AG04450 (cell line): ENCODE results near the gene TTC5. TPM values are rescaled to one million over a fixed set of nuclear protein-coding genes. Genes with fewer than 3 reads are reported as not detected.

ENCODE experiments used
- CTCF ChIA-PET: fragments of 300-600, 350-600 bp; formaldehyde crosslinking; extraction: SDS; loops from one replicate; lab custom pipeline; 2022; ENCODE audit warnings: antibody characterized with exemption, inconsistent platforms; lab: Charles Lee
- POLR2A ChIA-PET: fragments of 350-600 bp; formaldehyde crosslinking; extraction: SDS; loops from one replicate; lab custom pipeline; 2021; ENCODE audit warnings: antibody characterized with exemption, inconsistent platforms; lab: Yijun Ruan, JAX
- DNase-seq: peaks from one replicate; pipeline ENCODE4 v3.0.0-alpha.2; 2011; ENCODE audit warnings: low read depth, low spot score
- H3K27ac ChIP-seq: one replicate; pipeline ENCODE4 v1.5.1; 2012; ENCODE audit warnings: low read depth, low read length, control low read depth
- H3K27me3 ChIP-seq: one replicate; pipeline ENCODE4 v1.6.0; 2012; ENCODE audit warnings: low read length; ENCODE audit not compliant: control insufficient read depth, insufficient read depth
- H3K4me3 ChIP-seq: 2 replicates; pipeline ENCODE4 v1.5.1; 2011; ENCODE audit warnings: mild to moderate bottlenecking, low read depth, low read length, control low read depth
- H3K9me3 ChIP-seq: 2 replicates; pipeline ENCODE4 v1.5.1; 2012; ENCODE audit warnings: low read length; ENCODE audit not compliant: control insufficient read depth, insufficient read depth
- polyA plus RNA-seq: library from polyadenylated mRNA; depleted of rRNA; stranded (reverse); fragments of >200 nt; gene quantifications from 2 replicates; pipeline ENCODE4 v1.2.3, GENCODE V29; 2011
- TF ChIP-seq, protein P1 (sequence below): IDR thresholded peaks from 2 replicates; pipeline ENCODE4 v1.5.1; 2011; ENCODE audit warnings: low read depth, low read length, control low read depth, inconsistent platforms

TTC5 gene
- polyA plus RNA-seq, 1 experiment: 23.5 TPM

DNA sequence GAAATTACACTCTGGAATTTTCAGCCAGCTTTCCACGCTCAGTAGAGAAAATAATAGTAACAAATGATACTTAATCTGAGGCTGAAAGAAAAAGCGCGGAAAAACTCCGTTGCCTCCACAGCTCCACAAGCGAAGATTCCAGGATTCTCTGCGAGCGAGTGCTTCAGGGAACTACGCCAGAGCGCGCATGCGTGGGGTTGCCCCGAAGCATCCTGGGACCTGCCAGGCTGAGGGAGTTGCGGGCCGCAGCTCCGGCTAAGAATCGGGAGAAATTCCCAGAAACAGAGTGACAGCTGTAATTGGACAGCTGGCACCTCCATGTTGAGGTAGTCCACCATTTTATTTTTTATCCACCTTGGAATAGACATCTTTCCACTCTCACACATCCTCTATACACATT is 12.0 kb upstream of the TTC5 start:
- CTCF ChIA-PET: interaction anchor here (1.3 to 3.4 kb wide), 2 partner anchors 10 to 12 kb away, joined by 5 to 32 read pairs; no protein-coding TSS in a partner anchor
- TF ChIP-seq, protein P1, sequence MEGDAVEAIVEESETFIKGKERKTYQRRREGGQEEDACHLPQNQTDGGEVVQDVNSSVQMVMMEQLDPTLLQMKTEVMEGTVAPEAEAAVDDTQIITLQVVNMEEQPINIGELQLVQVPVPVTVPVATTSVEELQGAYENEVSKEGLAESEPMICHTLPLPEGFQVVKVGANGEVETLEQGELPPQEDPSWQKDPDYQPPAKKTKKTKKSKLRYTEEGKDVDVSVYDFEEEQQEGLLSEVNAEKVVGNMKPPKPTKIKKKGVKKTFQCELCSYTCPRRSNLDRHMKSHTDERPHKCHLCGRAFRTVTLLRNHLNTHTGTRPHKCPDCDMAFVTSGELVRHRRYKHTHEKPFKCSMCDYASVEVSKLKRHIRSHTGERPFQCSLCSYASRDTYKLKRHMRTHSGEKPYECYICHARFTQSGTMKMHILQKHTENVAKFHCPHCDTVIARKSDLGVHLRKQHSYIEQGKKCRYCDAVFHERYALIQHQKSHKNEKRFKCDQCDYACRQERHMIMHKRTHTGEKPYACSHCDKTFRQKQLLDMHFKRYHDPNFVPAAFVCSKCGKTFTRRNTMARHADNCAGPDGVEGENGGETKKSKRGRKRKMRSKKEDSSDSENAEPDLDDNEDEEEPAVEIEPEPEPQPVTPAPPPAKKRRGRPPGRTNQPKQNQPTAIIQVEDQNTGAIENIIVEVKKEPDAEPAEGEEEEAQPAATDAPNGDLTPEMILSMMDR: no peak
- Histone ChIP-seq H3K4me3 (no peak overlapping the region), H3K9me3 (no peaks in the 10 kb centered on the region), H3K27ac (no peak overlapping the region), H3K27me3 (no peaks in the 10 kb centered on the region)
- no peak for DNase-seq
- POLR2A ChIA-PET: interaction anchor here (0.7 to 0.9 kb wide), 2 partner anchors 25 to 914 kb away, joined by 5 to 19 read pairs; no protein-coding TSS in a partner anchor

DNA sequence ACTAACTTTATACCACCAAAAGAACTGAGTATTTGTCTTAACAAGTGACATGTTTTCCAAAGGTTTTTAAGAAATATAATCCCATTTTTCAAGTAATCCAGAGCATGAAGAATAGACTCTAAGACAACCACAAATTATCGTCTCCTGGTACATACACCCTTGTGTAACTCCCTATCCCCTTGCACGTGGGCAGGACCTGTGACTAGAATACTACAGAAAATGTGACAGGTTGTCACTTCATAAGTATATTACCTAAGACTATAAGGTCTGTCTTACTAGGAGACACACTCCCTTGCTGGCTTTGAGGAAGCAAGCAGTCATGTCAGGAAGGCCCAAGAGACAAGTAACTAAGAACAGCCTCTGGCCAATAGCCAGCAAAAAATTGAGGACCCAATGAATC is 8.3 kb upstream of the TTC5 start:
- no peaks in the 10 kb centered on the region for H3K9me3 ChIP-seq
- TF ChIP-seq, protein P1: no peak
- H3K27me3 ChIP-seq: no peaks in the 10 kb centered on the region
- ChIA-PET CTCF (interaction anchor here (0.7 kb wide), 1 partner anchor 1412 kb away, joined by 3 read pairs; no protein-coding TSS in a partner anchor), POLR2A (no interaction called here)
- H3K27ac ChIP-seq: no peak overlapping the region
- no peak for DNase-seq
- no peak overlapping the region for H3K4me3 ChIP-seq

DNA sequence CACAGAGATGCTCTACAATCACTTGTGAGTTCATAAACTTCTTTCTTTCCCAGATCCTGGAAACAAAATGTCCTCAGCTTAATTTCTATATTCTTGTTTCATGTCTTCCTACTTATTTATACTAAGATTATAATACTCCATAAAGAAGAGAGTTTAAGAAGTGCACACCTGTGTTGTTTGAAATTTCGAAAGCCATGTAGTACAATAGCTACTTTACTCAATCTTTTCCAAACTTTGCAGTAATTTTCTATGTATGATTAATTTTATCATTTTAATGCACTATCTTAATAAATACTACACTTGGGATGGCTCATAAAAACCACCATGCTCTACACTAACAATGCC is 300 bp upstream of the TTC5 start:
- Histone ChIP-seq H3K4me3 (no peak overlapping the region), H3K27ac (no peak overlapping the region), H3K9me3 (no peaks in the 10 kb centered on the region), H3K27me3 (no peaks in the 10 kb centered on the region)
- ChIA-PET CTCF (interaction anchor here (0.6 to 2.4 kb wide), 10 partner anchors 8 to 167 kb away, joined by 3 to 23 read pairs (median 3); partner anchors contain the start of gene CCNB1IP1), POLR2A (interaction anchor here (1.4 kb wide), 1 partner anchor 37 kb away, joined by 4 read pairs; the partner anchor contains the start of gene PARP2)
- no peak for DNase-seq
- TF ChIP-seq, protein P1: no peak

DNA sequence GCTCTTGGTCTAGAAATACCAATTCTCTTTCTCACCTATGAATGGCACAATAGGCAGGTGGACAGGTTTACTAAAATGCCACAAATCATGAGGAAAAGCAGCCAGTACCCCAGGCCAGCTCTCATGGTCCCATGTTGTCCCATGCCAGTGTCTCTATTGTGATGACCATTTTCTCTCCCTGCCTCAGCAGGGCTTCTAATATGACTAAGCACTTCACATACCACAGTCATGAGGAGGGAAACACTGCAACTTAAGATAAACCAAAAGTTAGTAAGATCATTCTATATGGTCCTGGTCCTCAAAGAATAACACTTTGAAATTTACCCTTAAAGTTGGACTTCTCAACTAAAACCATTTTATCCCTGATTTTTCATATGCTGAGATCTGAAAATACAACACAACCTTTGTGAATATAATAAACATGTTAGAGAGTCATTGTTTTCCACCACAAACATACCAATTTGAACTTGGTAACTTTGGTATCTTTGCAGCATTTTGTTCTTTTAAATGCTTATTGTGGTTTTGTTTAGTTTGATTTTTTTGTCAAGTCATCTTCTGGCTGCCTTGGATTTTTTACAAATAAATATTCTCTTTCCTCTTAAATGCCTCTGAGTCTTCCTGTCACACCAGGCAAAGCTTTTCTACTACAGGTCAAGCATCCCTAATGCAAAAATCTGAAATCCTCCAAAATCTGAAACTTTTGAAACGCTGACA is 3.6 kb downstream of the TTC5 start:
- Histone ChIP-seq H3K4me3 (no peak overlapping the region), H3K27ac (no peak overlapping the region), H3K9me3 (no peaks in the 10 kb centered on the region), H3K27me3 (no peaks in the 10 kb centered on the region)
- TF ChIP-seq, protein P1: no peak
- CTCF ChIA-PET: interaction anchor here (1.5 kb wide), 1 partner anchor 25 kb away, joined by 4 read pairs; no protein-coding TSS in a partner anchor
- no peak for DNase-seq
- POLR2A ChIA-PET: no interaction called here

DNA sequence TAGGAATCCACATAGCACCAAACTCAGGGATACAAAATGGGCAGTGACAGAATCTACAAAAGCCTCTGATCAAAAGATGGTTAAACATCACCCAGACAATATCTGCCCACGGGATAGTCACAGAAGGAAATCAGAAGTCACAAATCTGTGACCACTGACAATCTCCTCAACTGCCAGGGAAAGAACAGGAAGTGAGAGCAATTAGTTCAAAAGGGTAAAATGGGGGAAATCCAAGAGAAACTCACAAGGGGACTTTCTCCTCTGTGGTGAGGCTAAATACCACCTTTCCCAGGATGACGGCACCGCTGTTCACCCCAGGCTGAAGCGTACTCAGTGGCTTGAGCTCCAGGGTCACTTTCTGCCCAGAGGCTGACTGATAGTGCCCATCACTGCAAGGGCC is 10.7 kb downstream of the TTC5 start:
- POLR2A ChIA-PET: no interaction called here
- CTCF ChIA-PET: no interaction called here
- TF ChIP-seq, protein P1: no peak

More for the DNA sequence above, 10.7 kb downstream of the TTC5 start:
- no peaks in the 10 kb centered on the region for H3K9me3 ChIP-seq
- no peak overlapping the region for H3K4me3 ChIP-seq
- H3K27ac ChIP-seq: no peak overlapping the region
- H3K27me3 ChIP-seq: no peaks in the 10 kb centered on the region
- DNase-seq: no peak
